ENCODE data around the gene DPY19L1. TPM values are rescaled to one million over a fixed set of nuclear protein-coding genes. Genes with fewer than 3 reads are reported as not detected.

Gene DPY19L1
- total RNA-seq, 1 experiment from 2014 or later: 15.5 TPM

GRCh38 chr7:35032166-35032565, 5.1 kb downstream of the DPY19L1 start (continued):
- TF ChIP-seq PRDM15 (CRISPR knock-in tag; IDR thresholded peaks at IDR 0.05): no peak

GRCh38 chr7:35030848-35031247, 6.4 kb downstream of the DPY19L1 start:
- ChIA-PET CTCF (no interaction called here), POLR2A (no interaction called here)
- Mint-ChIP-seq H3K4me1 (peaks cover 50% of the 10 kb centered on the region), H3K27me3 (ENCODE audit: low read depth) (no peaks in the 10 kb centered on the region), H3K4me3 (no peak overlapping the region), H3K36me3 (no peaks in the 10 kb centered on the region), H3K9me3 (no peaks in the 10 kb centered on the region), H3K27ac (no peak overlapping the region)
- DNase-seq (ENCODE audit: low spot score): no peak
- no peak for TF ChIP-seq ZNF219 (CRISPR knock-in tag; IDR thresholded peaks at IDR 0.05; ENCODE audit: borderline replicate concordance)
- TF ChIP-seq E2F5 (CRISPR knock-in tag; IDR thresholded peaks at IDR 0.05): no peak
- TF ChIP-seq EMX1 (CRISPR knock-in tag; IDR thresholded peaks at IDR 0.05): no peak
- no peak for TF ChIP-seq E2F1 (CRISPR knock-in tag; IDR thresholded peaks at IDR 0.05)
- TF ChIP-seq CBFB (CRISPR knock-in tag; IDR thresholded peaks at IDR 0.05; ENCODE audit: low read depth): no peak
- TF ChIP-seq IRF1 (CRISPR knock-in tag; IDR thresholded peaks at IDR 0.05): no peak
- no peak for TF ChIP-seq AFF4 (CRISPR knock-in tag; IDR thresholded peaks at IDR 0.05; ENCODE audit: borderline replicate concordance)
- TF ChIP-seq RELA (CRISPR knock-in tag; IDR thresholded peaks at IDR 0.05; ENCODE audit: borderline replicate concordance): no peak
- TF ChIP-seq FOXJ3 (CRISPR knock-in tag; IDR thresholded peaks at IDR 0.05; ENCODE audit: borderline replicate concordance): no peak
- ATAC-seq: no peak

GRCh38 chr7:35029311-35029710, 8.0 kb downstream of the DPY19L1 start:
- no peak for DNase-seq (ENCODE audit: low spot score)
- H3K4me1 Mint-ChIP-seq: peaks cover 49% of the 10 kb centered on the region
- H3K4me3 Mint-ChIP-seq: no peak overlapping the region
- no peak for ATAC-seq
- no peak overlapping the region for H3K27ac Mint-ChIP-seq
- POLR2A ChIA-PET: no interaction called here
- no peaks in the 10 kb centered on the region for H3K36me3 Mint-ChIP-seq
- H3K27me3 Mint-ChIP-seq (ENCODE audit: low read depth): no peaks in the 10 kb centered on the region
- H3K9me3 Mint-ChIP-seq: no peaks in the 10 kb centered on the region
- CTCF ChIA-PET: no interaction called here
- TF ChIP-seq NFATC4 (CRISPR knock-in tag; IDR thresholded peaks at IDR 0.05) (no peak), FOXK1 (CRISPR knock-in tag; IDR thresholded peaks at IDR 0.05) (no peak), ZNF396 (CRISPR knock-in tag; IDR thresholded peaks at IDR 0.05; ENCODE audit: borderline replicate concordance) (no peak), ZNF512 (CRISPR knock-in tag; IDR thresholded peaks at IDR 0.05; ENCODE audit: borderline replicate concordance) (no peak), CTCF (IDR thresholded peaks at IDR 0.05) (no peak)
